Fibroblast of lung (primary cell): ENCODE data around the gene SERPINI1. TPM values are rescaled to one million over a fixed set of nuclear protein-coding genes. Genes with fewer than 3 reads are reported as not detected.

ENCODE experiments used
- DNase-seq, 2 donors: peaks; one replicate each; pipeline versions ENCODE4 v3.0.0 to v3.0.0-alpha.2; 2010; ENCODE audit warnings: low read depth in 2 of 2
- H2AFZ ChIP-seq: 2 replicates; pipeline ENCODE4 v1.5.1; 2012; ENCODE audit warnings: low read length, control low read depth, inconsistent platforms
- H3K27ac ChIP-seq: 2 replicates; pipeline ENCODE4 v1.5.1; 2011; ENCODE audit warnings: low read length, control low read depth; ENCODE audit not compliant: insufficient read depth
- H3K27me3 ChIP-seq: 2 replicates; pipeline ENCODE4 v1.5.1; 2011; ENCODE audit warnings: mild to moderate bottlenecking, low read length; ENCODE audit not compliant: control insufficient read depth, insufficient read depth
- H3K36me3 ChIP-seq: 2 replicates; pipeline ENCODE4 v1.5.1; 2011; ENCODE audit warnings: low read length; ENCODE audit not compliant: control insufficient read depth, insufficient read depth
- H3K4me1 ChIP-seq: 2 replicates; pipeline ENCODE4 v1.5.1; 2011; ENCODE audit warnings: low read length; ENCODE audit not compliant: control insufficient read depth, insufficient read depth; ENCODE audit errors: extremely low read depth
- H3K4me2 ChIP-seq: 2 replicates; pipeline ENCODE4 v1.5.1; 2011; ENCODE audit warnings: low read length, control low read depth; ENCODE audit not compliant: insufficient read depth; ENCODE audit errors: extremely low read depth
- H3K4me3 ChIP-seq, 4 experiments: fragments of 200-600 bp in 1 of 4; sonication (generic) in 1 of 4; replicated peaks in 1 of 4; 2 replicates each; pipeline ENCODE4 v1.5.1; 2011 to 2016; ENCODE audit warnings: low read length in 4 of 4, low read depth in 3 of 4, mild to moderate bottlenecking in 3 of 4, control low read depth in 2 of 4, inconsistent platforms in 1 of 4, mixed read lengths in 1 of 4; ENCODE audit not compliant: insufficient read depth in 1 of 4; ENCODE audit errors: control extremely low read depth in 1 of 4
- H3K79me2 ChIP-seq: 2 replicates; pipeline ENCODE4 v1.5.1; 2012; ENCODE audit warnings: mild to moderate bottlenecking, low read length, inconsistent platforms; ENCODE audit not compliant: control insufficient read depth, insufficient read depth
- H3K9ac ChIP-seq: 2 replicates; pipeline ENCODE4 v1.5.1; 2011; ENCODE audit warnings: mild to moderate bottlenecking, low read length, control low read depth; ENCODE audit not compliant: insufficient read depth
- H3K9me3 ChIP-seq: 2 replicates; pipeline ENCODE4 v1.5.1; 2012; ENCODE audit warnings: low read depth, low read length; ENCODE audit not compliant: control insufficient read depth, insufficient read depth
- H4K20me1 ChIP-seq: 2 replicates; pipeline ENCODE4 v1.5.1; 2011; ENCODE audit warnings: low read length; ENCODE audit not compliant: control insufficient read depth, insufficient read depth; ENCODE audit errors: extremely low read depth
- EZH2 ChIP-seq: IDR thresholded peaks from 2 replicates; pipeline ENCODE4 v1.5.1; 2012; ENCODE audit warnings: low read length, control low read depth, mild to moderate bottlenecking; ENCODE audit errors: missing control alignments
- polyA plus RNA-seq, 2 donors: library from polyadenylated mRNA; depleted of rRNA in 1 of 2; stranded (reverse) in 1 of 2; unstranded in 1 of 2; fragments of >200 nt; gene quantifications; 2 replicates each; pipeline ENCODE4 v1.2.1, GENCODE V29; 2011 to 2012; ENCODE audit warnings: missing spikeins in 1 of 2
- total RNA-seq: library from RNA; depleted of rRNA; stranded (reverse); fragments of >200 nt; gene quantifications from 2 replicates; pipeline ENCODE4 v1.2.1, GENCODE V29; 2014
- TF ChIP-seq, protein P1 (sequence below), 2 donors: IDR thresholded peaks in 1 of 2; conservative IDR thresholded peaks in 1 of 2; 1 replicate in 1 of 2; 2 replicates in 1 of 2; pipeline ENCODE4 v1.5.1; 2011 to 2012; ENCODE audit warnings: low read length in 2 of 2, control low read depth in 1 of 2, inconsistent platforms in 1 of 2, low read depth in 1 of 2, mild to moderate bottlenecking in 1 of 2

The SERPINI1 gene
- total and polyA plus RNA-seq, 2 donors (not counting 1 experiment from before 2014, with no cell fraction given), result 3.0 to 5.8 TPM

DNA sequence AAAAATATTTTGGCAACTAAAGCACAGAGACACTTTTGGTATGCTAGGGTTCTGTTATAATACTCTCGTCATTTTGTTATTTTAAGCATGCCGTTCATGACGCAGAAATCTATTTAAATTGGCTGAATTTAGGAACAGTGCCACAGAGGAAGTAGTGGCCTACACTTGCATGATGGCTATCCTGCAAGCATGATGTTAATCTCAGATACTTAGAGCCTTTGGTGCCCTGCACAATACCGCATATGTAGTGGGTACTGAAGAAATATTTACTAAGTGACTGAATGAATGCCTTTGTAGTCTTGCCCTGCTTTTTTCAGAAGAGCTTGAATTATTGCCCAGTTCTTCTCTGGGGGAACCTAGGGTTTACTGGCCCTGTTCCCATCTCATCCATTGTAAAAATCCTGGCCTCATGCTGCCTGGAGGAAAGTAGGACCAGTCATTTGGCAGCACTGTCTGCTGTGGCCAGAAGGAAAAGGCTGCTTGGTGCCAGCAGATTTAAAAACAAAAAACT lies 79.0 kb downstream of the SERPINI1 start:
- DNase-seq, result peak; percentile 81 to 83
- peaks cover 3% of the 10 kb centered on the region for H3K4me1 ChIP-seq
- no peak overlapping the region for H3K27ac ChIP-seq
- no peaks in the 10 kb centered on the region for H3K9me3 ChIP-seq
- no peaks in the 10 kb centered on the region for H4K20me1 ChIP-seq
- no peaks in the 10 kb centered on the region for H3K36me3 ChIP-seq
- H3K4me2 ChIP-seq, result no peak overlapping the region
- H3K27me3 ChIP-seq, result no peaks in the 10 kb centered on the region
- TF ChIP-seq, protein P1, sequence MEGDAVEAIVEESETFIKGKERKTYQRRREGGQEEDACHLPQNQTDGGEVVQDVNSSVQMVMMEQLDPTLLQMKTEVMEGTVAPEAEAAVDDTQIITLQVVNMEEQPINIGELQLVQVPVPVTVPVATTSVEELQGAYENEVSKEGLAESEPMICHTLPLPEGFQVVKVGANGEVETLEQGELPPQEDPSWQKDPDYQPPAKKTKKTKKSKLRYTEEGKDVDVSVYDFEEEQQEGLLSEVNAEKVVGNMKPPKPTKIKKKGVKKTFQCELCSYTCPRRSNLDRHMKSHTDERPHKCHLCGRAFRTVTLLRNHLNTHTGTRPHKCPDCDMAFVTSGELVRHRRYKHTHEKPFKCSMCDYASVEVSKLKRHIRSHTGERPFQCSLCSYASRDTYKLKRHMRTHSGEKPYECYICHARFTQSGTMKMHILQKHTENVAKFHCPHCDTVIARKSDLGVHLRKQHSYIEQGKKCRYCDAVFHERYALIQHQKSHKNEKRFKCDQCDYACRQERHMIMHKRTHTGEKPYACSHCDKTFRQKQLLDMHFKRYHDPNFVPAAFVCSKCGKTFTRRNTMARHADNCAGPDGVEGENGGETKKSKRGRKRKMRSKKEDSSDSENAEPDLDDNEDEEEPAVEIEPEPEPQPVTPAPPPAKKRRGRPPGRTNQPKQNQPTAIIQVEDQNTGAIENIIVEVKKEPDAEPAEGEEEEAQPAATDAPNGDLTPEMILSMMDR (conservative IDR thresholded peaks at IDR 0.05 in 1 of 2, IDR thresholded peaks at IDR 0.05 in 1 of 2; ENCODE audit: low read depth in 1 of 2, low read length in 2 of 2), result no peak
- H2AFZ ChIP-seq, result peak overlapping the region; percentile 0
- H3K4me3 ChIP-seq, result no peak overlapping the region
- no peaks in the 10 kb centered on the region for H3K79me2 ChIP-seq
- no peak overlapping the region for H3K9ac ChIP-seq

DNA sequence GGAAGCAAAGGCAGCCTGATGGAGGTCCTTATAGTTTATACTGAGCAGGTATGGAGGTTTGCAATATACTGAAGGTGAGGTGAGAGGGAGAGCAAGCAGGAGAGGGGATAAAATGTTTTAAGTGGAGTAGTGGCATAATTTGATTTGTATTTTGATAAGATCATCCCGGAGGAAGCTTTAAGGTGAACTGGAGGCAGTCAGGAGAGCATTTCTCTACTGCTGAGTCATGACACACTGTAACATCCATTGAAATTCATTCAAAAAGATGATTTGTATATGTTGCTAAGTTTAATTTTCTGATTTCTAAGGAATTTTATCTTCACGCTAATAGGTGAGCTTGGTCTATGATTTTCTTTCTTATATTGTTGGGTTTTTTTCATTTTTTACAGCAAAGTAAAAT lies 81.4 kb downstream of the SERPINI1 start:
- peaks cover 3% of the 10 kb centered on the region for H3K4me1 ChIP-seq
- H3K4me2 ChIP-seq, result no peak overlapping the region
- no peak overlapping the region for H3K4me3 ChIP-seq
- H3K36me3 ChIP-seq, result no peaks in the 10 kb centered on the region
- TF ChIP-seq, protein P1 (conservative IDR thresholded peaks at IDR 0.05 in 1 of 2, IDR thresholded peaks at IDR 0.05 in 1 of 2; ENCODE audit: low read depth in 1 of 2, low read length in 2 of 2), result no peak
- no peak for TF ChIP-seq EZH2
- H3K79me2 ChIP-seq, result no peaks in the 10 kb centered on the region
- no peaks in the 10 kb centered on the region for H3K27me3 ChIP-seq
- no peak overlapping the region for H2AFZ ChIP-seq
- H4K20me1 ChIP-seq, result no peaks in the 10 kb centered on the region
- DNase-seq, result no peak
- no peak overlapping the region for H3K9ac ChIP-seq
- no peaks in the 10 kb centered on the region for H3K9me3 ChIP-seq
- no peak overlapping the region for H3K27ac ChIP-seq

DNA sequence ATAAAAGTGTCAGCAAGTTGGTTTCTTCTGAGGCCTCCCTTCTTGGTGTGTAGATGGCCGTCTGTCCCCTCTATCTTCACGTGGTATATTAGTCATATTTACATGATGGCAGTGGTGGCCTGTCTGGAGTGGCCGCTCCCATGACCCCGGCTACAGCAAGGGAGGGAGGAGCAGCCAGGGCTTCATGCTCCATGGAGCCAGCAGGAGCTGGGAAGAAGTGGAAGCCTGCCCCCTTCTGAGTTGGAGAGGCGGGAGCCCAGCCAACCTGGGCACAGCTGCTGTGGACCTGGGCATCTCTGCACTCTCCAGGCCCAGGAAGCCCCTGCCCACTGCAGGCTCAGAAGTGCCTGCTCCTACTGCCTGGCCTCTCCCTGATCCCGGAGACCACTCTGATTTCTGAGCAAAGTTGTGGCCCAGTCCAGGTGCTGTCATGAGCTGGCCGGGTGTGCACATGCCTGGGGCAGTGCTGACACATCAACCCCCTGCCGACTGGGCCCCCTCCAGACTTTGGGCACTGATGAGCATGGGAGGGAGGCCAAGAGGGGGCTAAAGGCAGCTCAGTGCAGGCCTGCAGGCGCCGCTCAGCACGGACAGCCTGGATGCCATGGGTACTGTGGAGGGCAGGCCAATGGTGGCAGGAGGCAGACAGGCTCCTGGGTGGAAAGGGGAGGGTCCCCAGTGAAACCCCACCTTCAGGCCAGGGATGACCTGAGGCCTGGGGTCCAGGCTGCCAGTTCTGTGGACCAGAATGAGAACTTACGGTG lies 84.8 kb downstream of the SERPINI1 start:
- Histone ChIP-seq H3K36me3 (no peaks in the 10 kb centered on the region), H2AFZ (no peak overlapping the region), H3K4me1 (no peaks in the 10 kb centered on the region), H3K79me2 (no peaks in the 10 kb centered on the region), H3K4me3 (no peak overlapping the region), H3K4me2 (no peak overlapping the region), H3K9ac (no peak overlapping the region), H3K27me3 (no peaks in the 10 kb centered on the region), H3K27ac (no peak overlapping the region), H4K20me1 (no peaks in the 10 kb centered on the region), H3K9me3 (no peaks in the 10 kb centered on the region)
- no peak for DNase-seq
- TF ChIP-seq, protein P1 (conservative IDR thresholded peaks at IDR 0.05 in 1 of 2, IDR thresholded peaks at IDR 0.05 in 1 of 2; ENCODE audit: low read depth in 1 of 2, low read length in 2 of 2), result no peak
- no peak for TF ChIP-seq EZH2
